OCI-LY3 (cell line): ENCODE data around the gene IDS.
"Not testable (repeated sequence)": the region's sequence is repeated elsewhere in the genome, so short reads cannot be mapped to it uniquely, and the experiment has no call there.

Experiments
- CTCF ChIP-seq: fragments of 200-600, 300-600 bp; sonication (generic); IDR thresholded peaks from 2 replicates; pipeline ENCODE4 v1.5.1; 2014; ENCODE audit warnings: antibody characterized with exemption, low read length, low read depth
- EZH2phosphoT487 ChIP-seq: fragments of 200-600 bp; shearing (Covaris generic); IDR thresholded peaks from 2 replicates; pipeline ENCODE4 v1.6.1; 2018; ENCODE audit warnings: antibody characterized with exemption, mixed run types, low read depth

- not testable (repeated sequence) for TF ChIP-seq CTCF, EZH2phosphoT487
These were observed 45.3 kb upstream of the IDS start for GRCh38 chrX:149550454-149550853.
